Activated CD4-positive, alpha-beta T cell treated with anti-CD3 and anti-CD28 coated beads, Interleukin-2, amount 10 ng/mL, durations not matched to agents 24 days and 14 days (primary cell): ENCODE data around the gene RBFOX2. TPM values are rescaled to one million over a fixed set of nuclear protein-coding genes. Genes with fewer than 3 reads are reported as not detected.
"Not testable (repeated sequence)": the region's sequence is repeated elsewhere in the genome, so short reads cannot be mapped to it uniquely, and the experiment has no call there.

Experiments used
- DNase-seq: peaks from one replicate; pipeline ENCODE4 v3.0.0; 2022
- H3K27ac Mint-ChIP-seq: one replicate; pipeline ENCODE4 v1.8.0; 2022; ENCODE audit warnings: mild to moderate bottlenecking, mixed read lengths
- H3K27me3 Mint-ChIP-seq: one replicate; pipeline ENCODE4 v1.8.0; 2022; ENCODE audit warnings: mixed read lengths
- H3K36me3 Mint-ChIP-seq: one replicate; pipeline ENCODE4 v1.8.0; 2022; ENCODE audit warnings: low read depth, mild to moderate bottlenecking, mixed read lengths
- H3K4me1 Mint-ChIP-seq: one replicate; pipeline ENCODE4 v1.8.0; 2021; ENCODE audit warnings: mixed read lengths
- H3K4me3 Mint-ChIP-seq: one replicate; pipeline ENCODE4 v1.8.0; 2022; ENCODE audit warnings: mild to moderate bottlenecking, moderate library complexity, mixed read lengths
- H3K9me3 Mint-ChIP-seq: one replicate; pipeline ENCODE4 v1.8.0; 2021; ENCODE audit warnings: mixed read lengths
- intact Hi-C: fragments of 100-400 bp; cut with micrococcal nuclease; formaldehyde crosslinking; loops from one replicate; pipeline ENCODE4 v1.15.1; 2023
- total RNA-seq: library from RNA; stranded (reverse); gene quantifications from 2 replicates; pipeline ENCODE4 v1.2.3, GENCODE V29; 2022

The RBFOX2 gene
- total RNA-seq, 1 donor from 2014 or later, result 3.9 TPM

GRCh38 chr22:35726398-35726797, 302.2 kb downstream of the RBFOX2 start:
- H3K27me3 Mint-ChIP-seq, result peaks cover 4% of the 10 kb centered on the region
- intact Hi-C loops, result no loop called here
- DNase-seq, result no peak
- H3K4me3 Mint-ChIP-seq, result no peak overlapping the region
- H3K36me3 Mint-ChIP-seq, result no peaks in the 10 kb centered on the region
- no peaks in the 10 kb centered on the region for H3K4me1 Mint-ChIP-seq
- no peak overlapping the region for H3K27ac Mint-ChIP-seq
- H3K9me3 Mint-ChIP-seq, result no peaks in the 10 kb centered on the region

- Mint-ChIP-seq H3K4me3 (no peak overlapping the region), H3K4me1 (no peaks in the 10 kb centered on the region), H3K27me3 (no peaks in the 10 kb centered on the region), H3K36me3 (no peaks in the 10 kb centered on the region), H3K9me3 (no peaks in the 10 kb centered on the region), H3K27ac (no peak overlapping the region)
- DNase-seq, result no peak
- intact Hi-C loops, result no loop called here
These were observed 303.1 kb downstream of the RBFOX2 start for GRCh38 chr22:35725521-35725920.

GRCh38 chr22:35721960-35722359, 306.7 kb downstream of the RBFOX2 start:
- Mint-ChIP-seq H3K36me3 (no peaks in the 10 kb centered on the region), H3K4me1 (no peaks in the 10 kb centered on the region), H3K27ac (no peak overlapping the region), H3K9me3 (no peaks in the 10 kb centered on the region), H3K4me3 (no peak overlapping the region), H3K27me3 (no peaks in the 10 kb centered on the region)
- intact Hi-C loops, result no loop called here
- DNase-seq, result no peak

- H3K27ac Mint-ChIP-seq, result no peak overlapping the region
- H3K9me3 Mint-ChIP-seq, result no peaks in the 10 kb centered on the region
- intact Hi-C loops, result no loop called here
- DNase-seq, result no peak
- H3K36me3 Mint-ChIP-seq, result no peaks in the 10 kb centered on the region
- H3K4me1 Mint-ChIP-seq, result no peaks in the 10 kb centered on the region
- no peaks in the 10 kb centered on the region for H3K27me3 Mint-ChIP-seq
- no peak overlapping the region for H3K4me3 Mint-ChIP-seq
These were observed 309.3 kb downstream of the RBFOX2 start for GRCh38 chr22:35719212-35719875.

GRCh38 chr22:35717572-35717971, 311.1 kb downstream of the RBFOX2 start, which contains the start of gene APOL5:
APOL5 (plus strand) TSS chr22:35717872; CDS start chr22:35717872, 0 bp downstream.
- Mint-ChIP-seq H3K27ac (no peak within 1 kb of the TSS), H3K27me3 (peaks cover 2% of the 10 kb centered on the region), H3K4me3 (no peak within 1 kb of the TSS), H3K9me3 (peaks cover 6% of the 10 kb centered on the region), H3K4me1 (no peaks in the 10 kb centered on the region), H3K36me3 (no peaks in the 10 kb centered on the region)
- intact Hi-C loops, result no loop called here
- DNase-seq, result no peak

GRCh38 chr22:35712672-35713071, 316.0 kb downstream of the RBFOX2 start:
- Mint-ChIP-seq H3K27me3 (peaks cover 5% of the 10 kb centered on the region), H3K36me3 (no peaks in the 10 kb centered on the region), H3K9me3 (peaks cover 6% of the 10 kb centered on the region), H3K27ac (no peak overlapping the region), H3K4me1 (no peaks in the 10 kb centered on the region), H3K4me3 (no peak overlapping the region)
- intact Hi-C loops, result no loop called here
- DNase-seq, result no peak

GRCh38 chr22:35711336-35711735, 317.3 kb downstream of the RBFOX2 start:
- intact Hi-C loops, result no loop called here
- no peak overlapping the region for H3K4me3 Mint-ChIP-seq
- no peak for DNase-seq
- peaks cover 6% of the 10 kb centered on the region for H3K9me3 Mint-ChIP-seq
- peaks cover 5% of the 10 kb centered on the region for H3K27me3 Mint-ChIP-seq
- no peak overlapping the region for H3K27ac Mint-ChIP-seq
- H3K36me3 Mint-ChIP-seq, result no peaks in the 10 kb centered on the region
- H3K4me1 Mint-ChIP-seq, result no peaks in the 10 kb centered on the region

GRCh38 chr22:35708917-35709316, 319.7 kb downstream of the RBFOX2 start:
- intact Hi-C loops, result no loop called here
- no peaks in the 10 kb centered on the region for H3K4me1 Mint-ChIP-seq
- H3K27ac Mint-ChIP-seq, result no peak overlapping the region
- H3K27me3 Mint-ChIP-seq, result peaks cover 5% of the 10 kb centered on the region
- peaks cover 6% of the 10 kb centered on the region for H3K9me3 Mint-ChIP-seq
- H3K36me3 Mint-ChIP-seq, result no peaks in the 10 kb centered on the region
- no peak overlapping the region for H3K4me3 Mint-ChIP-seq
- no peak for DNase-seq

GRCh38 chr22:35708453-35708852, 320.2 kb downstream of the RBFOX2 start:
- no peak for DNase-seq
- Mint-ChIP-seq H3K27ac (no peak overlapping the region), H3K4me3 (no peak overlapping the region), H3K4me1 (no peaks in the 10 kb centered on the region), H3K36me3 (no peaks in the 10 kb centered on the region), H3K27me3 (peaks cover 5% of the 10 kb centered on the region), H3K9me3 (peaks cover 6% of the 10 kb centered on the region)
- intact Hi-C loops, result no loop called here

GRCh38 chr22:35705141-35705540, 323.5 kb downstream of the RBFOX2 start:
- peaks cover 2% of the 10 kb centered on the region for H3K27me3 Mint-ChIP-seq
- intact Hi-C loops, result no loop called here
- H3K4me1 Mint-ChIP-seq, result no peaks in the 10 kb centered on the region
- H3K9me3 Mint-ChIP-seq, result no peaks in the 10 kb centered on the region
- DNase-seq, result no peak
- no peak overlapping the region for H3K27ac Mint-ChIP-seq
- no peaks in the 10 kb centered on the region for H3K36me3 Mint-ChIP-seq
- no peak overlapping the region for H3K4me3 Mint-ChIP-seq

GRCh38 chr22:35703861-35704584, 324.6 kb downstream of the RBFOX2 start:
- no peaks in the 10 kb centered on the region for H3K36me3 Mint-ChIP-seq
- intact Hi-C loops, result no loop called here
- no peak for DNase-seq
- no peak overlapping the region for H3K27ac Mint-ChIP-seq
- no peaks in the 10 kb centered on the region for H3K9me3 Mint-ChIP-seq
- no peaks in the 10 kb centered on the region for H3K4me1 Mint-ChIP-seq
- no peak overlapping the region for H3K4me3 Mint-ChIP-seq
- no peaks in the 10 kb centered on the region for H3K27me3 Mint-ChIP-seq

- H3K4me1 Mint-ChIP-seq, H3K27ac Mint-ChIP-seq, H3K9me3 Mint-ChIP-seq, intact Hi-C loops, H3K4me3 Mint-ChIP-seq, H3K27me3 Mint-ChIP-seq, H3K36me3 Mint-ChIP-seq: not testable (repeated sequence)
- DNase-seq, result peak; percentile 60
These were observed 328.8 kb downstream of the RBFOX2 start for GRCh38 chr22:35699852-35700251.

GRCh38 chr22:35697142-35697541, 331.5 kb downstream of the RBFOX2 start:
- intact Hi-C loops, result loop anchor here (2.0 kb wide), 1 partner anchor 48 kb away; the partner anchor contains the start of gene APOL6
- Mint-ChIP-seq H3K27me3 (no peaks in the 10 kb centered on the region), H3K36me3 (no peaks in the 10 kb centered on the region), H3K9me3 (no peaks in the 10 kb centered on the region), H3K4me3 (no peak overlapping the region), H3K27ac (no peak overlapping the region), H3K4me1 (no peaks in the 10 kb centered on the region)
- DNase-seq, result peak; percentile 88

- no peak overlapping the region for H3K4me3 Mint-ChIP-seq
- H3K4me1 Mint-ChIP-seq, result no peaks in the 10 kb centered on the region
- intact Hi-C loops, result no loop called here
- H3K27ac Mint-ChIP-seq, result no peak overlapping the region
- peak; percentile 66 for DNase-seq
- no peaks in the 10 kb centered on the region for H3K9me3 Mint-ChIP-seq
- peaks cover 3% of the 10 kb centered on the region for H3K27me3 Mint-ChIP-seq
- no peaks in the 10 kb centered on the region for H3K36me3 Mint-ChIP-seq
These were observed 333.4 kb downstream of the RBFOX2 start for GRCh38 chr22:35695202-35695601.
